ENCODE results near the gene PCSK1N. TPM values are rescaled to one million over a fixed set of nuclear protein-coding genes. Genes with fewer than 3 reads are reported as not detected.

Gene PCSK1N, protein sequence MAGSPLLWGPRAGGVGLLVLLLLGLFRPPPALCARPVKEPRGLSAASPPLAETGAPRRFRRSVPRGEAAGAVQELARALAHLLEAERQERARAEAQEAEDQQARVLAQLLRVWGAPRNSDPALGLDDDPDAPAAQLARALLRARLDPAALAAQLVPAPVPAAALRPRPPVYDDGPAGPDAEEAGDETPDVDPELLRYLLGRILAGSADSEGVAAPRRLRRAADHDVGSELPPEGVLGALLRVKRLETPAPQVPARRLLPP
- 157 TPM for total RNA-seq

DNA sequence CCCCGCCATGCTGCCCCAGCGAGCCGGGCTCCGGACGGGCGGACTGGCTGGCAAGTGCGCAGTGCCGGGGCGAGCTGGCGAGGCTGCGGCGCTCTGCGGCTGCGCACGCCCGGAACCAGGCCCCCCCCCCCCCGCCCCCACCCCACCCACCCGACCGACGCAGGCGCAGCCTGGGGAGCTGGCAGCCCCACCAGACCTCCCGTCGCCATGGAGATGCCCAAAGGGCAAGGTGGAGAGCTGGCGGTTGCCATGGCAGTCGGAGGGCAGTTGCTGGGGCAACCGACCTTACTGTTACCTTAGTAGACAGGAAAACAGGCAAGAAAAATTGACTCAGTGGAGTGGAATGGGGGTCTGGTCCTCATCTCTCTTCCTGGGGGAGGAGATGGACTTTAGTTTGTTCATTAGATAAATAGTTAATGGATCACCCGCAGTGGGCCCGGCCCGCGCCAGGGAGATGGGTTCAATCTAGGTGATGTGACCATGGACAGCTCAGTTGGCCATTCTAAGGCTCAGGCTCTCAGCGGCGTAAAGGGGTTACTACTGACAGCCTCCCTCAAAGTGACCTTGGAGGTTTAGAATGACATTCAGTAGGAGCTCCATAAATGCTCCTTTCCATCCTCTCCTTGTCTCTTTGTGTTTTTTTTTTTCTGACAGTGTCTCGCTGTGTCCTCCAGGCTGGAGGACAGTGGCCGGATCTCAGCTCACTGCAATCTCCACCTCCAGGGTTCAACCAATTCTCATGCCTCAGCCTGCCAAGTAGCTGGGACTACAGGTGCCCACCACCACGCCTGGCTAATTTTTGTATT lies at the start of gene PCSK1N:
Gene PCSK1N (minus strand): TSS at position 87 of the 806 bp plus-strand sequence. CDS start 78 bp downstream, at position 9.

DNA sequence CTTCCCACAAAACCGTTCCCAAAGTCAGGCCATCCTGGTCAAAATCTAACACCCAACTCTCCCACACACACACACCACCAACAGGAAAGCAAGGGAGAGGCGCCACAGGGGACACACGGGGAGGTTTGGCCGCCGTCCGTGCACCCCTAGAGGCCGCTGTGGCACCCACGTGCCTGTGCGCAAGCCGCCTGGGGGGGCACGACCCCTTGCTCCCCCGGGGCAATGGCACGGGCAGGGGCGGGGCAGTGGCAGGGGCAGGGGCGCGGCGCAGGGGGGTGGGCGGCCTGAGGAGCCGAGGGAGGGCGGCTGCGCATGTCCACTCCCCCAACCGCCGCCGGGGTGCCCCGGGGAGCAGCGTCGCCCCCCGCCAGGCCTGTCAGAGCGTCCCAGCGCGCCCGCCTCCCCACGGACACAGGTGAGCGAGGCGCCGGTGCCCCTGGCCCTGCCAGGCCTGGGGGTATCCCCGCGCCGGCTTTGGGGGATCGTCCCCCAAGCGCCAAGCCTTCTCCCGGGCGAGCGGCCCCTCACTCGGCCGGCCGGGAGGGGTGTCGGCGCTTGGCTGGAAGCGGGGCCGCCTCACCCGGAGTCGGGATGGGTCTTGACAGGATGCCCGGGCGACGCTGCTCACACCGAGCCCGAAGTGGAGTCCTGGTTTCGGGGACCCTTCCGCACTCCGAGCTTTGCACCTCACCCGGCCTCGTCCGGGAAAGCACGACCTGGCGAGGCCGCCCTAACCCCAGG lies 9.1 kb downstream of the PCSK1N start, which contains the start of gene ERAS:
Gene ERAS (plus strand): TSS at position 379 of the 741 bp plus-strand sequence. CDS start 2,611 bp downstream, outside the sequence.

DNA sequence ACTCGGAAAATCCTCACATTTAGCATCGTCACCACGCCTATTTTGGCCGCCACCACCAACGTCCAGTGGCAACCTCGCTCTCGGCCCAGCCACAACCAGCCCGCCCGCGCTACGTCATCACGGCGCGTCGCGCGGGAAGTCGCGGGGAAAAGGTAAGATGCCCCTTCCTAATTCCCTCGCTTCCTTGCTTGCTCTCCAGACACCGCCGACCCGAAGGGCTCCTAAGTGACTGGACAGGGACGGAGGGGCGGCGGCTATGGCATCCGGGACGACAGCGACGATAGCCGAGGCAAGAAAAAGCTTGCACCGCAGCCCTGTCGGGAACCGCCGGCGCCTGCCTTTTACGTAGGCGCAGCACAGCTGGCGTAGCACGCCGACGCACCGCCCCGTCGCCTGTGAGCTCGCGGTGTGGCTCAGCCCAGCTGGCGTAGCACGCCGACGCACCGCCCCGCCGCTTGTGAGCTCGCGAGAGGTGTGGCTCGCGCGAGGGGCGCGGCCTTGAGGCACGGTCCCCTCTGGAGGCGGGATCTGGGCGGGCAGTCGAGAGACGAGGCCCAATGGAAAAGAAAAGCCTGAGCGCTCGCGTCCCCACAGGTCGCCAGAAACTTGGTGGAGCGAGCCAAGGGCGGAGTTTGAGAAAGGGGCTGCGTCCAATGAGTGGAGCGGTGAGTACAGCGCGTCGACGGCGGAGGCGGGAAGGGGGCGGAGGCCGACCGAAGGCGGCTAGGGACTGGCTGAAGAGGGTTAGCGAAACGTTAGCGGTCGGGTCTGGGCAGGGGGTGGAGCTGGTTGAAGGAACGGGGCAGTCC lies 33.9 kb downstream of the PCSK1N start, which contains the start of gene HDAC6:
Gene HDAC6 (plus strand): TSS at position 788 of the 809 bp plus-strand sequence. CDS start 626 bp downstream, outside the sequence.

DNA sequence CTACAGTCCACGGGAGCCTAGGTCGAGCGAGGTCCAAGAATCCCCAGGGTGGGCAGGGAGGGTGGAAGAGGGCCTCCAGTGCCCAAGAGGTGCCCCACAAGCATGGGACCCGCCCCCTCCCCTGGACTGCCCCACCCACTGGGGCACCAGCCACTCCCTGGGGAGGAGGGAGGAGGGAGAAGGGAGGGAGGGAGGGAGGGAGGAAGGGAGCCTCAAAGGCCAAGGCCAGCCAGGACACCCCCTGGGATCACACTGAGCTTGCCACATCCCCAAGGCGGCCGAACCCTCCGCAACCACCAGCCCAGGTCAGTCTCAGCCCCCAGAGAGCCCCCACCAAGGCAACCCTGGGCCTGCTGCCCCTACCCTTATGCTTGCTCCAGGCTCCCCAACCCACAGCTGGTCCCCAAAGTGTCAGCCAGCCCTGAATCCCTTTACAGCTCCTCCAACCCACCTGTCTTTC lies 49.0 kb downstream of the PCSK1N start, which contains the start of gene GATA1:
Gene GATA1 (plus strand): TSS at position 250 of the 460 bp plus-strand sequence. CDS start 4,520 bp downstream, outside the sequence.

Other genes with a start within 250 kb of the PCSK1N start
- 57.0 TPM for gene WDR13, start 238.1 kb downstream of the PCSK1N start, total RNA-seq
- 0.69 TPM for gene WAS, start 151.8 kb downstream of the PCSK1N start, total RNA-seq
- gene SUV39H1, start 138.9 kb downstream of the PCSK1N start, total RNA-seq = 3.0 TPM
- not detected for gene GLOD5, start 73.9 kb downstream of the PCSK1N start, total RNA-seq
- not detected for gene GATA1, start 49.0 kb downstream of the PCSK1N start, total RNA-seq
- 87.2 TPM for gene HDAC6, start 33.5 kb downstream of the PCSK1N start, total RNA-seq
- gene ERAS, start 9.1 kb downstream of the PCSK1N start, total RNA-seq = 0.92 TPM
- 30.0 TPM for gene TIMM17B, start 62.2 kb upstream of the PCSK1N start, total RNA-seq
- 40.1 TPM for gene PQBP1, start 62.3 kb upstream of the PCSK1N start, total RNA-seq
- gene SLC35A2, start 76.0 kb upstream of the PCSK1N start, total RNA-seq = 12.5 TPM
- gene PIM2, start 83.4 kb upstream of the PCSK1N start, total RNA-seq = 11.5 TPM
- gene OTUD5, start 122.0 kb upstream of the PCSK1N start, total RNA-seq = 29.3 TPM
- gene KCND1, start 136.2 kb upstream of the PCSK1N start, total RNA-seq = 4.2 TPM
- gene GRIPAP1, start 166.7 kb upstream of the PCSK1N start, total RNA-seq = 38.8 TPM
- gene TFE3, start 207.7 kb upstream of the PCSK1N start, total RNA-seq = 13.6 TPM
- gene CCDC120, start 223.4 kb upstream of the PCSK1N start, total RNA-seq = 3.5 TPM
- 11.5 TPM for gene PRAF2, start 238.4 kb upstream of the PCSK1N start, total RNA-seq
- gene WDR45, start 244.3 kb upstream of the PCSK1N start, total RNA-seq = 23.8 TPM